ENCODE data around the gene PARP14. TPM values are rescaled to one million over a fixed set of nuclear protein-coding genes. Genes with fewer than 3 reads are reported as not detected.

PARP14 gene
- total and polyA plus RNA-seq, 2 donors (not counting 3 experiments of a cell fraction or from before 2014, with no cell fraction given) = 19.7 to 41.5 TPM

- H3K9ac ChIP-seq (replicated peaks; ENCODE audit: extremely low read depth, insufficient read depth, low read length) = no peak overlapping the region
- H3K9me3 ChIP-seq (replicated peaks; ENCODE audit: control insufficient read depth, insufficient read depth, low read length) = no peaks in the 10 kb centered on the region
- intact Hi-C loops (cut with micrococcal nuclease) = no loop called here
- H3K4me3 ChIP-seq (replicated peaks in 1 of 3; ENCODE audit: insufficient read depth in 1 of 3, low read depth in 1 of 3, low read length in 3 of 3) = no peak overlapping the region
- H3K27ac ChIP-seq (ENCODE audit: insufficient read depth, low read depth, low read length) = no peak overlapping the region
- ChIA-PET CTCF (interaction anchor here (2.3 kb wide), 1 partner anchor 20 kb away, joined by 7 read pairs; no protein-coding TSS in a partner anchor), POLR2A (no interaction called here)
- no peak for FAIRE-seq
- H3K36me3 ChIP-seq (ENCODE audit: control insufficient read depth in 2 of 2, extremely low read depth in 1 of 2, insufficient read depth in 2 of 2, low read length in 2 of 2) = no peaks in the 10 kb centered on the region
- H3K4me1 ChIP-seq (ENCODE audit: control insufficient read depth, extremely low read depth, insufficient read depth, low read length) = peaks cover 4% of the 10 kb centered on the region
- no peaks in the 10 kb centered on the region for H3K27me3 ChIP-seq (ENCODE audit: control insufficient read depth in 2 of 2, insufficient read depth in 2 of 2, low read length in 2 of 2)
- DNase-seq (ENCODE audit: low read depth, low spot score) = no peak
- dilution Hi-C loops (cut with MboI; ENCODE audit: extremely low pct_ligation_motif_present, low sequenced_read_pairs) = no loop called here
- H3K79me2 ChIP-seq (ENCODE audit: control insufficient read depth, insufficient read depth, low read length) = no peaks in the 10 kb centered on the region
- no peak overlapping the region for H2AFZ ChIP-seq (ENCODE audit: low read depth, low read length)
- no peak overlapping the region for H3K4me2 ChIP-seq (ENCODE audit: insufficient read depth, low read length)
- no TSS peak for BruUV-seq (replicated peaks)
- no peaks in the 10 kb centered on the region for H3K9me1 ChIP-seq (replicated peaks; ENCODE audit: control insufficient read depth, extremely low read depth, insufficient read depth, low read length)
- TF ChIP-seq CTCF (IDR thresholded peaks at IDR 0.05; ENCODE audit: extremely low read depth in 1 of 2, insufficient read depth in 1 of 2, low read depth in 1 of 2, low read length in 2 of 2) = no peak
- TF ChIP-seq GATA2 (IDR thresholded peaks at IDR 0.05; ENCODE audit: insufficient read depth, insufficient read length, low read depth, low read length) = no peak
- TF ChIP-seq EZH2 (IDR thresholded peaks at IDR 0.05; ENCODE audit: borderline replicate concordance, low read depth, low read length, severe bottlenecking) = no peak
- TF ChIP-seq JUN (IDR thresholded peaks at IDR 0.05; ENCODE audit: borderline replicate concordance, insufficient read depth, insufficient read length, low read depth) = no peak
- TF ChIP-seq POLR2A (IDR thresholded peaks at IDR 0.05; ENCODE audit: low read depth, low read length) = no peak
- no peak for TF ChIP-seq MYC (IDR thresholded peaks at IDR 0.05; ENCODE audit: low read depth, low read length)
- TF ChIP-seq MAX (IDR thresholded peaks at IDR 0.05; ENCODE audit: insufficient read depth, insufficient read length) = no peak
- TF ChIP-seq POLR2AphosphoS5 (IDR thresholded peaks at IDR 0.05; ENCODE audit: insufficient read depth, low read depth, low read length) = no peak
- TF ChIP-seq FOS (IDR thresholded peaks at IDR 0.05; ENCODE audit: borderline replicate concordance, insufficient read depth, low read length) = no peak
- no peaks in the 10 kb centered on the region for H4K20me1 ChIP-seq (replicated peaks; ENCODE audit: control insufficient read depth, extremely low read depth, insufficient read depth, low read length)
Observed at GRCh38 chr3:122774564-122774963, 93.9 kb downstream of the PARP14 start.

All from endothelial cell of umbilical vein (primary cell).